ENCODE measurements around the gene BTF3. TPM values are rescaled to one million over a fixed set of nuclear protein-coding genes. Genes with fewer than 3 reads are reported as not detected.
A peak's percentile ranks its signal among the peaks of the same experiment; 100 is the strongest.

The BTF3 gene
- total and polyA plus RNA-seq, 9 of the 15 experiments (the other 6 are each of a cell fraction or from before 2014, with no cell fraction given), result 534 to 1,637 (median 848) TPM

DNA sequence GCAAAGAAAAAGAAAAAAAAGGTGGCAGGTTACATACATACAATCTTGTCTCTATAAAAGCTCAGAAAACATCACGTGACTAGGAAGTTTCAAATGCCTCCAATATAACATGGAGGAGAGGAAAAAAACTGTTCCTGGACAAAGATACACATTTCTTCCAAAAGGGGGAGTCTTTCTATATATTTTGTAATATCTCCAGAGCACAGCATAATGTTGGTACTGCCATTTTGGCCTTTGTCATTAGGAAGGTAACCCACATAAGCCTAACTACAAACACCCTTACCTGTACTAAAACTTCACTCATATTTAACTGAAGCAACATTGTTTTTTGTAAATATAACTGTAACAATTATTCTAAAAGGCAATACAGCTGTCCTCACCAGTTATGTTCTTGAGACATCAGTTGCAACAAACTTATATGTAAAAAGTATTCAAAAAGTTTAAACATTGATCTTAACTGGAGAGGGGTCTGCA lies 1.2 kb upstream of the BTF3 start (continued):
- TF ChIP-seq FOXO4 (CRISPR knock-in tag; IDR thresholded peaks at IDR 0.05) (no peak), ZFP1 (CRISPR knock-in tag; IDR thresholded peaks at IDR 0.05) (no peak), NFIX (CRISPR knock-in tag; IDR thresholded peaks at IDR 0.05; ENCODE audit: low read depth) (no peak), HDAC6 (IDR thresholded peaks at IDR 0.05; ENCODE audit: low read depth, low read length) (no peak), RFX1 (IDR thresholded peaks at IDR 0.05) (no peak), ZNF444 (CRISPR knock-in tag; IDR thresholded peaks at IDR 0.05) (no peak), SRSF7 (optimal IDR thresholded peaks at IDR 0.05; ENCODE audit: low read depth, low read length) (no peak), ZNF175 (CRISPR knock-in tag; IDR thresholded peaks at IDR 0.05; ENCODE audit: low read depth) (no peak), ZNF143 (CRISPR knock-in tag; IDR thresholded peaks at IDR 0.05) (no peak), SMARCC2 (IDR thresholded peaks at IDR 0.05; ENCODE audit: low read depth) (peak; percentile 62; the same call in 1 of the 2 replicates), ZNF551 (CRISPR knock-in tag; IDR thresholded peaks at IDR 0.05) (no peak), PCBP1 (IDR thresholded peaks at IDR 0.05; ENCODE audit: low read depth, low read length, poor library complexity, severe bottlenecking) (no peak), TRIM25 (IDR thresholded peaks at IDR 0.05; ENCODE audit: borderline replicate concordance) (no peak), SMAD4 (CRISPR knock-in tag; conservative IDR thresholded peaks at IDR 0.05) (0 out of 2 replicates have a peak, but pooled peaks have one; percentile 48), LEF1 (IDR thresholded peaks at IDR 0.05) (no peak), ZBTB1 (CRISPR knock-in tag; IDR thresholded peaks at IDR 0.05; ENCODE audit: borderline replicate concordance, low read depth) (no peak)
- TF ChIP-seq, protein P1, sequence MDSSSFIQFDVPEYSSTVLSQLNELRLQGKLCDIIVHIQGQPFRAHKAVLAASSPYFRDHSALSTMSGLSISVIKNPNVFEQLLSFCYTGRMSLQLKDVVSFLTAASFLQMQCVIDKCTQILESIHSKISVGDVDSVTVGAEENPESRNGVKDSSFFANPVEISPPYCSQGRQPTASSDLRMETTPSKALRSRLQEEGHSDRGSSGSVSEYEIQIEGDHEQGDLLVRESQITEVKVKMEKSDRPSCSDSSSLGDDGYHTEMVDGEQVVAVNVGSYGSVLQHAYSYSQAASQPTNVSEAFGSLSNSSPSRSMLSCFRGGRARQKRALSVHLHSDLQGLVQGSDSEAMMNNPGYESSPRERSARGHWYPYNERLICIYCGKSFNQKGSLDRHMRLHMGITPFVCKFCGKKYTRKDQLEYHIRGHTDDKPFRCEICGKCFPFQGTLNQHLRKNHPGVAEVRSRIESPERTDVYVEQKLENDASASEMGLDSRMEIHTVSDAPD (CRISPR knock-in tag; IDR thresholded peaks at IDR 0.05), result no peak
- TF ChIP-seq, protein P2, sequence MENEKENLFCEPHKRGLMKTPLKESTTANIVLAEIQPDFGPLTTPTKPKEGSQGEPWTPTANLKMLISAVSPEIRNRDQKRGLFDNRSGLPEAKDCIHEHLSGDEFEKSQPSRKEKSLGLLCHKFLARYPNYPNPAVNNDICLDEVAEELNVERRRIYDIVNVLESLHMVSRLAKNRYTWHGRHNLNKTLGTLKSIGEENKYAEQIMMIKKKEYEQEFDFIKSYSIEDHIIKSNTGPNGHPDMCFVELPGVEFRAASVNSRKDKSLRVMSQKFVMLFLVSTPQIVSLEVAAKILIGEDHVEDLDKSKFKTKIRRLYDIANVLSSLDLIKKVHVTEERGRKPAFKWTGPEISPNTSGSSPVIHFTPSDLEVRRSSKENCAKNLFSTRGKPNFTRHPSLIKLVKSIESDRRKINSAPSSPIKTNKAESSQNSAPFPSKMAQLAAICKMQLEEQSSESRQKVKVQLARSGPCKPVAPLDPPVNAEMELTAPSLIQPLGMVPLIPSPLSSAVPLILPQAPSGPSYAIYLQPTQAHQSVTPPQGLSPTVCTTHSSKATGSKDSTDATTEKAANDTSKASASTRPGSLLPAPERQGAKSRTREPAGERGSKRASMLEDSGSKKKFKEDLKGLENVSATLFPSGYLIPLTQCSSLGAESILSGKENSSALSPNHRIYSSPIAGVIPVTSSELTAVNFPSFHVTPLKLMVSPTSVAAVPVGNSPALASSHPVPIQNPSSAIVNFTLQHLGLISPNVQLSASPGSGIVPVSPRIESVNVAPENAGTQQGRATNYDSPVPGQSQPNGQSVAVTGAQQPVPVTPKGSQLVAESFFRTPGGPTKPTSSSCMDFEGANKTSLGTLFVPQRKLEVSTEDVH (IDR thresholded peaks at IDR 0.05; ENCODE audit: low read depth, partially characterized antibody), result no peak
- TF ChIP-seq, protein P3, sequence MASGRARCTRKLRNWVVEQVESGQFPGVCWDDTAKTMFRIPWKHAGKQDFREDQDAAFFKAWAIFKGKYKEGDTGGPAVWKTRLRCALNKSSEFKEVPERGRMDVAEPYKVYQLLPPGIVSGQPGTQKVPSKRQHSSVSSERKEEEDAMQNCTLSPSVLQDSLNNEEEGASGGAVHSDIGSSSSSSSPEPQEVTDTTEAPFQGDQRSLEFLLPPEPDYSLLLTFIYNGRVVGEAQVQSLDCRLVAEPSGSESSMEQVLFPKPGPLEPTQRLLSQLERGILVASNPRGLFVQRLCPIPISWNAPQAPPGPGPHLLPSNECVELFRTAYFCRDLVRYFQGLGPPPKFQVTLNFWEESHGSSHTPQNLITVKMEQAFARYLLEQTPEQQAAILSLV (tag; IDR thresholded peaks at IDR 0.05), result no peak
- TF ChIP-seq, protein P4, sequence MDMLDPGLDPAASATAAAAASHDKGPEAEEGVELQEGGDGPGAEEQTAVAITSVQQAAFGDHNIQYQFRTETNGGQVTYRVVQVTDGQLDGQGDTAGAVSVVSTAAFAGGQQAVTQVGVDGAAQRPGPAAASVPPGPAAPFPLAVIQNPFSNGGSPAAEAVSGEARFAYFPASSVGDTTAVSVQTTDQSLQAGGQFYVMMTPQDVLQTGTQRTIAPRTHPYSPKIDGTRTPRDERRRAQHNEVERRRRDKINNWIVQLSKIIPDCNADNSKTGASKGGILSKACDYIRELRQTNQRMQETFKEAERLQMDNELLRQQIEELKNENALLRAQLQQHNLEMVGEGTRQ (CRISPR knock-in tag; IDR thresholded peaks at IDR 0.05), result peak; percentile 76
